ENCODE measurements around the gene CCDC197.

Gene CCDC197

GRCh38 chr14:93961620-93962019 is 35.5 kb upstream of the CCDC197 start:
- no peak for DNase-seq (ENCODE audit: low spot score)

- no peak for DNase-seq (ENCODE audit: low spot score)
Measured at GRCh38 chr14:93962701-93963601, 34.1 kb upstream of the CCDC197 start.

- DNase-seq (ENCODE audit: low spot score) = no peak
Measured at GRCh38 chr14:93963692-93964091, 33.4 kb upstream of the CCDC197 start.

GRCh38 chr14:93964281-93964680 is 32.8 kb upstream of the CCDC197 start:
- DNase-seq (ENCODE audit: low spot score) = no peak

GRCh38 chr14:93964820-93965286 is 32.2 kb upstream of the CCDC197 start:
- no peak for DNase-seq (ENCODE audit: low spot score)

- DNase-seq (ENCODE audit: low spot score) = no peak
Measured at GRCh38 chr14:93965287-93965821, 31.7 kb upstream of the CCDC197 start.

GRCh38 chr14:93965946-93966474 is 31.1 kb upstream of the CCDC197 start:
- no peak for DNase-seq (ENCODE audit: low spot score)

- no peak for DNase-seq (ENCODE audit: low spot score)
Measured at GRCh38 chr14:93967637-93968250, 29.4 kb upstream of the CCDC197 start.

GRCh38 chr14:93969082-93969828 is 27.8 kb upstream of the CCDC197 start:
- no peak for DNase-seq (ENCODE audit: low spot score)

GRCh38 chr14:93970585-93970964 is 26.5 kb upstream of the CCDC197 start:
- no peak for DNase-seq (ENCODE audit: low spot score)

GRCh38 chr14:93970965-93971634 is 26.0 kb upstream of the CCDC197 start:
- no peak for DNase-seq (ENCODE audit: low spot score)

GRCh38 chr14:93971635-93972027 is 25.5 kb upstream of the CCDC197 start:
- no peak for DNase-seq (ENCODE audit: low spot score)

GRCh38 chr14:93972618-93973205 is 24.4 kb upstream of the CCDC197 start:
- no peak for DNase-seq (ENCODE audit: low spot score)

- no peak for DNase-seq (ENCODE audit: low spot score)
Measured at GRCh38 chr14:93973607-93974006, 23.5 kb upstream of the CCDC197 start.

- DNase-seq (ENCODE audit: low spot score) = no peak
Measured at GRCh38 chr14:93974299-93974698, 22.8 kb upstream of the CCDC197 start.

GRCh38 chr14:93974833-93975232 is 22.3 kb upstream of the CCDC197 start:
- DNase-seq (ENCODE audit: low spot score) = no peak

- DNase-seq (ENCODE audit: low spot score) = no peak
Measured at GRCh38 chr14:93975791-93976476, 21.2 kb upstream of the CCDC197 start.

- no peak for DNase-seq (ENCODE audit: low spot score)
Measured at GRCh38 chr14:93976477-93977057, 20.5 kb upstream of the CCDC197 start, which contains the start of gene ASB2. Gene ASB2 (minus strand): TSS chr14:93976570. CDS start chr14:93964539, 12,031 bp downstream.

- DNase-seq (ENCODE audit: low spot score) = no peak
Measured at GRCh38 chr14:93977171-93977570, 19.9 kb upstream of the CCDC197 start.

Measured in putamen (tissue), 1 donor.